ENCODE results near the gene FTO.

The FTO gene

GRCh38 chr16:54027062-54027461, 323.1 kb downstream of the FTO start:
- no peak for DNase-seq

- no peak for DNase-seq
These were observed 323.6 kb downstream of the FTO start for GRCh38 chr16:54027558-54027957.

- no peak for DNase-seq
These were observed 324.0 kb downstream of the FTO start for GRCh38 chr16:54027995-54028394.

GRCh38 chr16:54030451-54030850, 326.5 kb downstream of the FTO start:
- DNase-seq, result no peak

GRCh38 chr16:54031107-54031760, 327.3 kb downstream of the FTO start:
- no peak for DNase-seq

GRCh38 chr16:54033747-54034146, 329.8 kb downstream of the FTO start:
- DNase-seq, result no peak

GRCh38 chr16:54034684-54035083, 330.7 kb downstream of the FTO start:
- no peak for DNase-seq

- no peak for DNase-seq
These were observed 336.5 kb downstream of the FTO start for GRCh38 chr16:54040480-54040879.

- no peak for DNase-seq
These were observed 337.0 kb downstream of the FTO start for GRCh38 chr16:54040975-54041374.

- DNase-seq, result peak; percentile 44 to 83
These were observed 344.9 kb downstream of the FTO start for GRCh38 chr16:54048586-54049495.

GRCh38 chr16:54049591-54050458, 345.9 kb downstream of the FTO start:
- no peak for DNase-seq

- no peak for DNase-seq
These were observed 346.7 kb downstream of the FTO start for GRCh38 chr16:54050459-54051210.

GRCh38 chr16:54051821-54052220, 347.9 kb downstream of the FTO start:
- DNase-seq, result no peak

GRCh38 chr16:54052271-54052670, 348.3 kb downstream of the FTO start:
- DNase-seq, result no peak

- DNase-seq, result no peak
These were observed 350.2 kb downstream of the FTO start for GRCh38 chr16:54053891-54054820.

- DNase-seq, result no peak
These were observed 351.2 kb downstream of the FTO start for GRCh38 chr16:54055191-54055590.

GRCh38 chr16:54055864-54056263, 351.9 kb downstream of the FTO start:
- no peak for DNase-seq

- no peak for DNase-seq
These were observed 353.0 kb downstream of the FTO start for GRCh38 chr16:54056921-54057320.

GRCh38 chr16:54059319-54059718, 355.4 kb downstream of the FTO start:
- DNase-seq, result no peak

GRCh38 chr16:54060599-54061421, 356.9 kb downstream of the FTO start:
- DNase-seq, result no peak
